ENCODE results near the gene TMEM260.
"Not testable (repeated sequence)": the region's sequence is repeated elsewhere in the genome, so short reads cannot be mapped to it uniquely, and the experiment has no call there.

The TMEM260 gene

DNA sequence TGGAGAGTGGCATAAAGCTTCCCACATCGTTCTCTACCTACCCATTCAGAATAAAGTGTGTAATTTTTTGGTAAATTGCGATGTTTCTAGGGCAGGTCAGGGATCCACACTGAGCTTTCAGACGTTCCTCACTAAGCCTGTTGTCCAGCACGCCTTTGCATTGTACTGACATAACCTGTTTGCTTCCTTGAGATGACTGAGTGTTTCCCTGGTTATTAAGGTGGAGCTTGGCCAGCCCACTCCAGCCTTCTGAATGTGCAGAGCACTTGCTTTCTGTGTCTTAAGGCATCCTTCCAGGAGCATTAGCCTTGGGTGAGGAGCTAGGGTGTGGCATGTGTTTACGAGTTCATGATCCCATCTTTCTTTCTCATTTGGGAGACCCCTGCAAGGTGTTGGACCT, 96.4 kb downstream of the TMEM260 start:
- TF ChIP-seq, protein P1, sequence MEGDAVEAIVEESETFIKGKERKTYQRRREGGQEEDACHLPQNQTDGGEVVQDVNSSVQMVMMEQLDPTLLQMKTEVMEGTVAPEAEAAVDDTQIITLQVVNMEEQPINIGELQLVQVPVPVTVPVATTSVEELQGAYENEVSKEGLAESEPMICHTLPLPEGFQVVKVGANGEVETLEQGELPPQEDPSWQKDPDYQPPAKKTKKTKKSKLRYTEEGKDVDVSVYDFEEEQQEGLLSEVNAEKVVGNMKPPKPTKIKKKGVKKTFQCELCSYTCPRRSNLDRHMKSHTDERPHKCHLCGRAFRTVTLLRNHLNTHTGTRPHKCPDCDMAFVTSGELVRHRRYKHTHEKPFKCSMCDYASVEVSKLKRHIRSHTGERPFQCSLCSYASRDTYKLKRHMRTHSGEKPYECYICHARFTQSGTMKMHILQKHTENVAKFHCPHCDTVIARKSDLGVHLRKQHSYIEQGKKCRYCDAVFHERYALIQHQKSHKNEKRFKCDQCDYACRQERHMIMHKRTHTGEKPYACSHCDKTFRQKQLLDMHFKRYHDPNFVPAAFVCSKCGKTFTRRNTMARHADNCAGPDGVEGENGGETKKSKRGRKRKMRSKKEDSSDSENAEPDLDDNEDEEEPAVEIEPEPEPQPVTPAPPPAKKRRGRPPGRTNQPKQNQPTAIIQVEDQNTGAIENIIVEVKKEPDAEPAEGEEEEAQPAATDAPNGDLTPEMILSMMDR (IDR thresholded peaks at IDR 0.05; ENCODE audit: extremely low read depth, missing control alignments) = no peak
- no peak for DNase-seq (ENCODE audit: low spot score)

DNA sequence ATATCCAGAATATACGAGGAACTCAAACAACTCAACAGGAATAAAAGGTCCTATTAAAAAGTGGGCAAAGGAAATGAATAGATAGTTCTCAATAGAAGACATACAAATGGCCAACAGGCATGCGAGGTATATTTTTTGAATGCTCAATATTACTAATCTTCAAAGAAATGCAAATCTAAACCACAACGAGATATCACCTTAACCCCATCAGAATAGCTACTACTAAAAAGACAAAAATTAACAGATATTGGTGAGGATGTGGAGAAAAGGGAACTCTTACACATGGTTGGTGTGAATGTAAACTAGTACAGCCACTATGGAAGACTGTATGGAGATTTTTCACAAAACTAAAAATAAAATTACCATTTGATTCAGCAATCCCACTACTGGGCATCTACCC, 99.2 kb downstream of the TMEM260 start:
- TF ChIP-seq, protein P1 (IDR thresholded peaks at IDR 0.05; ENCODE audit: extremely low read depth, missing control alignments) = no peak
- no peak for DNase-seq (ENCODE audit: low spot score)

DNA sequence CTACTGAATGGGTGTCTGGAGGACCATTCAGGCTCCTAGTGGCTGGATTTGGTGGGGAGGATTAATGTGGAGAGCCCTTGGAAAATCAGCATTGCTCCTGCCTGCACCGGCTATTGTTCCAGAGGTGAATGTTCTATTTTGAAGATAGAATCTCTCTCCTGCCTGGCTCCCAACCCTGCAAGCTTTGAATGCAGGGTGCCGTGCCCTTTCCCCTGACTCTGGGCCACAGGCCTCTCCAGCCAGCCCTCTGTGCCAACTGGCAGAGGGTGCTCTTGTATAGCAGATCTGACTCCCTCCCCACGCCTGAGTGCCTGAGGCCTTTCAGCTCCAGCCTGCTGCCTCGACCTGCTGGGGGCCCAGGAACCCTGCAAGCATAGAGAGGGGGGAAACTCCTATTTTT, 106.8 kb downstream of the TMEM260 start:
- TF ChIP-seq, protein P1 (IDR thresholded peaks at IDR 0.05; ENCODE audit: extremely low read depth, missing control alignments) = no peak
- no peak for DNase-seq (ENCODE audit: low spot score)

DNA sequence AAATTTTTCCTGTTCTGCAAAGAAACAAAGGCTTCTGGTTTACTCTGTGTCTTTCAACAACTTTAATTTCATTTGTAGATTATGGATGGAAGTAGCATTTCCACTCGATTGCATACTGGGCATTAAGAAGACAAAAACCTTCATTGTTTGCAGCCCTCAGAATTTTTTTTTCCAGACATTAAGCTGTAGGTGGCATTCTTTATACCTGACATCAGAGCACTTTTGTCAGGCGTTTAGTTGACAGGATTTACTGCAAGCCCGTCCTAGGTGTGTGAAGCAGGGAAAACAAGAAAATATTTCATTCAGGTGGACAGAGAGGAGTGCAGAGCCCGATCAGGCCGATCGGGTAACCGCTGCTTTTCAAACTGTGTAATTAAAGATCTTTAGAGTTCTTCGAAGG, 107.5 kb downstream of the TMEM260 start:
- TF ChIP-seq, protein P1 (IDR thresholded peaks at IDR 0.05; ENCODE audit: extremely low read depth, missing control alignments) = no peak
- DNase-seq (ENCODE audit: low spot score) = no peak

DNA sequence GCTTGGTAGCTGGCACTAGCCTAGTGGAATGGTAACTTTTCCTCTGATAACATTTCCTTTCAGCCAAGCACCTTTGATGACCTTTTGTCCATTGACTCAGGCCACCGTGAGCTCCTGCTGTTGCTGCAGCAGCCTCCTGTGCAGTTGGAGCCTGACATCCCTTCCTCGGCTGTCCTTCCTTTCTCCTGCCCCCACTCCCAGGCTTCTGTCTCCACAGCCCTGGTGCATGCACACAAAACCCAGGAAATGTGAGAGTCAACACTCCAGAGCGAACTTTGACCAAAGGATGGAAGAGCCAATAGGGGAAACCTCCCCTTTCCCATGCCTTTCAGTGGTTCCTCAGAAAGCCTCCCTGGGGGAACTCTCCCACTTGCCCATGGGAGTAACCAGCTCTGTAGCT, 115.0 kb downstream of the TMEM260 start:
- TF ChIP-seq, protein P1 (IDR thresholded peaks at IDR 0.05; ENCODE audit: extremely low read depth, missing control alignments) = no peak
- DNase-seq (ENCODE audit: low spot score) = no peak

DNA sequence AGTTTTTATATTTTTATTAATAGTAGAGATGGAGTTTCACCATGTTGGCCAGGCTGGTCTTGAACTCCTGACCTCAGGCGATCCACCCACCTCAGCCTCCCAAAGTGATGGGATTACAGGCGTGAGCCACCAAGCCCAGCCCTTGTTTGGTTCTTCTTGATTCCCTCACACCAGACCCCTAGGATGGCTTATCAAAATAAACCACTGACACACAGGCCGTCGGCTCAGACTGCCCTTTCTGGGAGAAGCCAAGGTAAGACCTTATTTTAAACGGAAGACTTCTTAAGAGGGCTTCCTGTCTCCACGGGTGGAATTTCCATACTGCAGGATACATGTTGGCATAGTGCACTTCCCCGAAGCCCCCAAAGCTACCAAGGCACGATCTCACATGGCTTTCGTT, 115.6 kb downstream of the TMEM260 start:
- DNase-seq (ENCODE audit: low spot score) = not testable (repeated sequence)

Measured in GM20000 (cell line).